HepG2 (cell line): ENCODE measurements around the gene GK. TPM values are rescaled to one million over a fixed set of nuclear protein-coding genes. Genes with fewer than 3 reads are reported as not detected.

Experiments used
- ATAC-seq: fragments of 200-7000 bp; cut with Tn5 transposase; 3 replicates; pipeline ENCODE4 v1.9.1; 2020; ENCODE audit warnings: mild to moderate bottlenecking, moderate library complexity
- BruUV-seq: library from RNA; stranded (reverse); fragments of 400-500 nt; replicated peaks from 2 replicates; lab custom pipeline; 2021; lab: Mats Ljungman, UMichigan
- CTCF ChIA-PET: fragments of 300-600 bp; formaldehyde crosslinking; extraction: SDS; loops from one replicate; lab custom pipeline; 2021; ENCODE audit warnings: low total read pairs, inconsistent platforms, low intra/inter-chr PET ratio; lab: Yijun Ruan, JAX
- POLR2A ChIA-PET: fragments of 350-600 bp; sonication (Branson Sonifier 250); formaldehyde crosslinking; loops from one replicate; lab custom pipeline; 2020; ENCODE audit warnings: antibody characterized with exemption, inconsistent platforms; lab: Yijun Ruan, JAX
- DNase-seq: peaks from one replicate; pipeline ENCODE4 v3.0.0-alpha.2; 2015; ENCODE audit warnings: low spot score
- FAIRE-seq: peaks from 3 replicates; lab custom pipeline; 2011; peaks lifted over from hg19 to GRCh38; lab: Jason Lieb, UNC
- H2AFZ ChIP-seq: one replicate; pipeline ENCODE4 v1.6.1; 2011; ENCODE audit warnings: low read length, inconsistent platforms
- H3K27ac ChIP-seq: fragments of 300-600 bp; 3 replicates; pipeline ENCODE4 v1.8.0; 2011; ENCODE audit warnings: mixed run types, mild to moderate bottlenecking, mixed read lengths, low read length, inconsistent platforms; ENCODE audit not compliant: insufficient read depth; ENCODE audit errors: extremely low read length
- H3K27me3 ChIP-seq, 2 experiments: fragments of 200-600 bp in 1 of 2; 2 replicates in 1 of 2; 3 replicates in 1 of 2; pipeline versions ENCODE4 v1.6.0 to v1.8.0; 2011; ENCODE audit warnings: low read length in 2 of 2, mild to moderate bottlenecking in 2 of 2, moderate library complexity in 2 of 2, inconsistent platforms in 1 of 2; ENCODE audit not compliant: insufficient read depth in 2 of 2, control insufficient read depth in 1 of 2
- H3K36me3 ChIP-seq, 2 experiments: fragments of 200-600 bp in 1 of 2; replicated peaks in 1 of 2; 2 replicates in 1 of 2; 3 replicates in 1 of 2; pipeline versions ENCODE4 v1.5.1 to v1.8.0; 2011; ENCODE audit warnings: low read length in 2 of 2, inconsistent platforms in 1 of 2; ENCODE audit not compliant: insufficient read depth in 2 of 2, control insufficient read depth in 1 of 2
- H3K4me1 ChIP-seq: 2 replicates; pipeline ENCODE4 v1.5.1; 2012; ENCODE audit warnings: low read length, inconsistent platforms; ENCODE audit not compliant: insufficient read depth
- H3K4me2 ChIP-seq: 2 replicates; pipeline ENCODE4 v1.6.0; 2011; ENCODE audit warnings: low read depth, low read length, inconsistent platforms
- H3K4me3 ChIP-seq, 3 experiments: fragments of 200-600 bp in 1 of 3; sonication (generic), shearing (Covaris generic) in 1 of 3; replicated peaks in 1 of 3; 2 replicates each; pipeline ENCODE4 v1.5.1; 2011 to 2016; ENCODE audit warnings: low read length in 3 of 3, inconsistent platforms in 2 of 3, low read depth in 2 of 3, mild to moderate bottlenecking in 2 of 3, control low read depth in 1 of 3, mixed read lengths in 1 of 3; ENCODE audit not compliant: insufficient read depth in 1 of 3
- H3K79me2 ChIP-seq: one replicate; pipeline ENCODE4 v1.6.1; 2011; ENCODE audit warnings: low read length, inconsistent platforms; ENCODE audit not compliant: insufficient read depth
- H3K9ac ChIP-seq: 2 replicates; pipeline ENCODE4 v1.6.0; 2011; ENCODE audit warnings: mild to moderate bottlenecking, low read depth, low read length, inconsistent platforms; ENCODE audit not compliant: insufficient read depth
- H3K9me3 ChIP-seq: 2 replicates; pipeline ENCODE4 v1.5.1; 2012; ENCODE audit warnings: mild to moderate bottlenecking, low read length
- H4K20me1 ChIP-seq: 2 replicates; pipeline ENCODE4 v1.6.0; 2011; ENCODE audit warnings: inconsistent platforms, mild to moderate bottlenecking, low read length, moderate library complexity; ENCODE audit not compliant: insufficient read depth
- HOXA7 ChIP-seq: sonication (generic); formaldehyde crosslinking; IDR thresholded peaks from 2 replicates; pipeline ENCODE4 v1.8.1; 2022; ENCODE audit warnings: mild to moderate bottlenecking, missing genetic modification reagents, moderate library complexity
- IRF1 ChIP-seq: sonication (generic); formaldehyde crosslinking; IDR thresholded peaks from 2 replicates; pipeline ENCODE4 v1.4.0; 2020; ENCODE audit warnings: low read depth, mild to moderate bottlenecking, missing genetic modification reagents
- IRF2 ChIP-seq: IDR thresholded peaks from 2 replicates; pipeline ENCODE4 v1.6.1; 2018; ENCODE audit warnings: missing genetic modification reagents, missing compliant biosample characterization
- PAWR ChIP-seq: sonication (generic); formaldehyde crosslinking; IDR thresholded peaks from 2 replicates; pipeline ENCODE4 v1.4.0; 2020; ENCODE audit warnings: missing genetic modification reagents, mild to moderate bottlenecking, borderline replicate concordance
- ZBTB1 ChIP-seq: sonication (generic); formaldehyde crosslinking; IDR thresholded peaks from 2 replicates; pipeline ENCODE4 v1.4.0; 2020; ENCODE audit warnings: missing genetic modification reagents, borderline replicate concordance
- ZBTB21 ChIP-seq: sonication (generic); formaldehyde crosslinking; IDR thresholded peaks from 2 replicates; pipeline ENCODE4 v1.4.0; 2020; ENCODE audit warnings: missing genetic modification reagents
- ZFP1 ChIP-seq: IDR thresholded peaks from 2 replicates; pipeline ENCODE4 v1.6.1; 2016
- ZNF234 ChIP-seq: sonication (generic); formaldehyde crosslinking; conservative IDR thresholded peaks from 2 replicates; pipeline ENCODE4 v1.5.1; 2020; ENCODE audit warnings: mild to moderate bottlenecking, missing genetic modification reagents
- ZNF558 ChIP-seq: sonication (generic); formaldehyde crosslinking; IDR thresholded peaks from 2 replicates; pipeline ENCODE4 v1.9.0; 2022; ENCODE audit warnings: mild to moderate bottlenecking, missing genetic modification reagents, borderline replicate concordance
- WGBS: methylation state at CpG from one replicate; pipeline ENCODE4 v1.1.6; 2017; ENCODE audit warnings: low lambda C conversion rate; 5-methylcytosine and 5-hydroxymethylcytosine counted together
- in situ Hi-C: cut with HindIII; loops from 2 replicates; pipeline ENCODE4 v1.10.0; 2017; ENCODE audit warnings: low pct_unique_long_range_greater_than_20kb; ENCODE audit not compliant: extremely low pct_ligation_motif_present
- intact Hi-C: fragments of 100-400 bp; cut with micrococcal nuclease; formaldehyde crosslinking; loops from one replicate; pipeline ENCODE4 v1.10.0; 2022; ENCODE audit not compliant: unreplicated experiment
- polyA plus RNA-seq, 8 experiments: library from polyadenylated mRNA; depleted of rRNA in 3 of 8; stranded (reverse) in 7 of 8; unstranded in 1 of 8; fragments of >200 nt; fragmentation: Illumina TruSeq in 4 of 8; extraction: Trizol in 4 of 8; gene quantifications; 2 replicates each; pipeline versions ENCODE4 v1.2.1 to v1.2.3, GENCODE V29; 2011 to 2016; ENCODE audit warnings: low read depth in 4 of 8, missing spikeins in 1 of 8, mixed read lengths in 1 of 8; ENCODE audit not compliant: insufficient read depth in 1 of 8
- total RNA-seq, 5 experiments: library from RNA; depleted of rRNA; stranded (reverse); fragments of >200 nt; fragmentation: Illumina TruSeq; extraction: Trizol; gene quantifications; 2 replicates each; pipeline ENCODE4 v1.2.3, GENCODE V29; 2016; ENCODE audit warnings: low read depth in 1 of 5

GK gene
- total and polyA plus RNA-seq, 2 of the 13 experiments (the other 11 are each of a cell fraction or from before 2014, with no cell fraction given), result 64.2 to 265 TPM

GRCh38 chrX:30607155-30607554 is 46.1 kb upstream of the GK start (continued):
- TF ChIP-seq ZBTB1, result no peak

GRCh38 chrX:30610026-30610425 is 43.2 kb upstream of the GK start:
- H3K4me1 ChIP-seq, result peaks cover 18% of the 10 kb centered on the region; the same call in 1 of the 2 replicates
- FAIRE-seq, result no peak
- H4K20me1 ChIP-seq, result no peaks in the 10 kb centered on the region
- intact Hi-C loops (no loop called here), in situ Hi-C loops (no loop called here)
- TF ChIP-seq IRF2, result no peak
- TF ChIP-seq IRF1 (CRISPR knock-in tag), result no peak
- TF ChIP-seq ZNF558 (CRISPR knock-in tag), result no peak
- no peak for TF ChIP-seq ZNF234 (CRISPR knock-in tag)
- TF ChIP-seq ZFP1 (CRISPR knock-in tag), result no peak
- no peak for TF ChIP-seq ZBTB21 (CRISPR knock-in tag)
- TF ChIP-seq HOXA7, result no peak
- no peak for TF ChIP-seq PAWR
- H3K27ac ChIP-seq, result no peak overlapping the region
- no peak overlapping the region for H2AFZ ChIP-seq
- ChIA-PET POLR2A (no interaction called here), CTCF (no interaction called here)
- H3K79me2 ChIP-seq, result no peaks in the 10 kb centered on the region
- H3K27me3 ChIP-seq, result no peaks in the 10 kb centered on the region
- 95% methylated on average over 2 of the region's 2 CpGs for WGBS
- no peaks in the 10 kb centered on the region for H3K36me3 ChIP-seq
- no peak overlapping the region for H3K4me2 ChIP-seq
- no peaks in the 10 kb centered on the region for H3K9me3 ChIP-seq
- DNase-seq, result no peak
- no peak overlapping the region for H3K9ac ChIP-seq
- no TSS peak for BruUV-seq
- ATAC-seq, result no peak
- no peak overlapping the region for H3K4me3 ChIP-seq
